GM18505 (cell line): ENCODE data around the gene SLC12A5.

ENCODE experiments used
- ATAC-seq: cut with Tn5 transposase; IDR thresholded peaks from one replicate; pipeline ENCODE4 v1.9.1; 2021; ENCODE audit not compliant: unreplicated experiment
- POLR2A ChIP-seq: IDR thresholded peaks from 4 replicates; pipeline ENCODE4 v1.6.1; 2011; ENCODE audit warnings: borderline replicate concordance; ENCODE audit not compliant: insufficient read depth, insufficient read length; ENCODE audit errors: extremely low read depth

The SLC12A5 gene

GRCh38 chr20:46057856-46058598 lies 29.0 kb downstream of the SLC12A5 start:
- TF ChIP-seq POLR2A = no peak
- ATAC-seq = no peak

- no peak for ATAC-seq
- no peak for TF ChIP-seq POLR2A
These were observed 29.7 kb downstream of the SLC12A5 start for GRCh38 chr20:46058599-46059281.

GRCh38 chr20:46060301-46060881 lies 31.4 kb downstream of the SLC12A5 start:
- no peak for ATAC-seq
- TF ChIP-seq POLR2A = no peak

- ATAC-seq = no peak
- TF ChIP-seq POLR2A = no peak
These were observed 32.0 kb downstream of the SLC12A5 start for GRCh38 chr20:46060975-46061374.

- no peak for TF ChIP-seq POLR2A
- no peak for ATAC-seq
These were observed 33.1 kb downstream of the SLC12A5 start for GRCh38 chr20:46062151-46062550.

GRCh38 chr20:46062621-46063020 lies 33.6 kb downstream of the SLC12A5 start:
- no peak for TF ChIP-seq POLR2A
- no peak for ATAC-seq

GRCh38 chr20:46063151-46063550 lies 34.1 kb downstream of the SLC12A5 start:
- ATAC-seq = no peak
- TF ChIP-seq POLR2A = no peak

- no peak for ATAC-seq
- TF ChIP-seq POLR2A = no peak
These were observed 34.6 kb downstream of the SLC12A5 start for GRCh38 chr20:46063652-46064054.

- ATAC-seq = no peak
- TF ChIP-seq POLR2A = no peak
These were observed 36.0 kb downstream of the SLC12A5 start for GRCh38 chr20:46065006-46065405.

GRCh38 chr20:46065691-46066090 lies 36.7 kb downstream of the SLC12A5 start:
- no peak for TF ChIP-seq POLR2A
- no peak for ATAC-seq

GRCh38 chr20:46070215-46070900 lies 41.3 kb downstream of the SLC12A5 start:
- no peak for TF ChIP-seq POLR2A
- no peak for ATAC-seq

GRCh38 chr20:46071573-46071972 lies 42.6 kb downstream of the SLC12A5 start:
- no peak for ATAC-seq
- no peak for TF ChIP-seq POLR2A

- no peak for TF ChIP-seq POLR2A
- no peak for ATAC-seq
These were observed 44.0 kb downstream of the SLC12A5 start for GRCh38 chr20:46073024-46073423.
